ENCODE measurements around the gene OR7G3. TPM values are rescaled to one million over a fixed set of nuclear protein-coding genes. Genes with fewer than 3 reads are reported as not detected.

OR7G3 gene
- total RNA-seq, 1 donor from 2014 or later = not detected

GRCh38 chr19:9132422-9132821, 5.7 kb upstream of the OR7G3 start:
- Histone ChIP-seq H3K27me3 (ENCODE audit: control insufficient read depth, insufficient read depth, low read length) (no peaks in the 10 kb centered on the region), H3K4me3 (ENCODE audit: low read depth, low read length) (no peak overlapping the region), H3K36me3 (ENCODE audit: control insufficient read depth, insufficient read depth, low read length) (no peaks in the 10 kb centered on the region)
- TF ChIP-seq CTCF (IDR thresholded peaks at IDR 0.05; ENCODE audit: insufficient read depth, low read length, poor library complexity, severe bottlenecking) = no peak
- no peak for DNase-seq (ENCODE audit: low read depth)

GRCh38 chr19:9130965-9131364, 4.2 kb upstream of the OR7G3 start:
- no peaks in the 10 kb centered on the region for H3K27me3 ChIP-seq (ENCODE audit: control insufficient read depth, insufficient read depth, low read length)
- H3K4me3 ChIP-seq (ENCODE audit: low read depth, low read length) = no peak overlapping the region
- TF ChIP-seq CTCF (IDR thresholded peaks at IDR 0.05; ENCODE audit: insufficient read depth, low read length, poor library complexity, severe bottlenecking) = no peak
- H3K36me3 ChIP-seq (ENCODE audit: control insufficient read depth, insufficient read depth, low read length) = no peaks in the 10 kb centered on the region
- DNase-seq (ENCODE audit: low read depth) = no peak

GRCh38 chr19:9128171-9128570, 1.4 kb upstream of the OR7G3 start:
- no peaks in the 10 kb centered on the region for H3K27me3 ChIP-seq (ENCODE audit: control insufficient read depth, insufficient read depth, low read length)
- no peak for DNase-seq (ENCODE audit: low read depth)
- H3K36me3 ChIP-seq (ENCODE audit: control insufficient read depth, insufficient read depth, low read length) = no peaks in the 10 kb centered on the region
- TF ChIP-seq CTCF (IDR thresholded peaks at IDR 0.05; ENCODE audit: insufficient read depth, low read length, poor library complexity, severe bottlenecking) = no peak
- H3K4me3 ChIP-seq (ENCODE audit: low read depth, low read length) = no peak overlapping the region

- Histone ChIP-seq H3K36me3 (ENCODE audit: control insufficient read depth, insufficient read depth, low read length) (no peaks in the 10 kb centered on the region), H3K27me3 (ENCODE audit: control insufficient read depth, insufficient read depth, low read length) (no peaks in the 10 kb centered on the region), H3K4me3 (ENCODE audit: low read depth, low read length) (no peak overlapping the region)
- DNase-seq (ENCODE audit: low read depth) = no peak
- no peak for TF ChIP-seq CTCF (IDR thresholded peaks at IDR 0.05; ENCODE audit: insufficient read depth, low read length, poor library complexity, severe bottlenecking)
Observed at GRCh38 chr19:9116547-9116946, 10.2 kb downstream of the OR7G3 start.

GRCh38 chr19:9115307-9115813, 11.4 kb downstream of the OR7G3 start, which contains the start of gene OR7G1:
Gene OR7G1, minus strand, starts transcription at chr19:9115763. Its CDS starts 0 bp downstream, at chr19:9115763.
- Histone ChIP-seq H3K36me3 (ENCODE audit: control insufficient read depth, insufficient read depth, low read length) (no peaks in the 10 kb centered on the region), H3K27me3 (ENCODE audit: control insufficient read depth, insufficient read depth, low read length) (no peaks in the 10 kb centered on the region), H3K4me3 (ENCODE audit: low read depth, low read length) (no peak within 1 kb of the TSS)
- no peak for DNase-seq (ENCODE audit: low read depth)
- no peak for TF ChIP-seq CTCF (IDR thresholded peaks at IDR 0.05; ENCODE audit: insufficient read depth, low read length, poor library complexity, severe bottlenecking)

- Histone ChIP-seq H3K4me3 (ENCODE audit: low read depth, low read length) (no peak overlapping the region), H3K36me3 (ENCODE audit: control insufficient read depth, insufficient read depth, low read length) (no peaks in the 10 kb centered on the region), H3K27me3 (ENCODE audit: control insufficient read depth, insufficient read depth, low read length) (no peaks in the 10 kb centered on the region)
- TF ChIP-seq CTCF (IDR thresholded peaks at IDR 0.05; ENCODE audit: insufficient read depth, low read length, poor library complexity, severe bottlenecking) = no peak
- no peak for DNase-seq (ENCODE audit: low read depth)
Observed at GRCh38 chr19:9109959-9110358, 16.8 kb downstream of the OR7G3 start.
